ENCODE measurements around the gene C2orf81. TPM values are rescaled to one million over a fixed set of nuclear protein-coding genes. Genes with fewer than 3 reads are reported as not detected.
A peak's percentile ranks its signal among the peaks of the same experiment; 100 is the strongest.
"Not testable (repeated sequence)": the region's sequence is repeated elsewhere in the genome, so short reads cannot be mapped to it uniquely, and the experiment has no call there.

C2orf81 gene
- total RNA-seq, 1 donor from 2014 or later, result 1.5 TPM

DNA sequence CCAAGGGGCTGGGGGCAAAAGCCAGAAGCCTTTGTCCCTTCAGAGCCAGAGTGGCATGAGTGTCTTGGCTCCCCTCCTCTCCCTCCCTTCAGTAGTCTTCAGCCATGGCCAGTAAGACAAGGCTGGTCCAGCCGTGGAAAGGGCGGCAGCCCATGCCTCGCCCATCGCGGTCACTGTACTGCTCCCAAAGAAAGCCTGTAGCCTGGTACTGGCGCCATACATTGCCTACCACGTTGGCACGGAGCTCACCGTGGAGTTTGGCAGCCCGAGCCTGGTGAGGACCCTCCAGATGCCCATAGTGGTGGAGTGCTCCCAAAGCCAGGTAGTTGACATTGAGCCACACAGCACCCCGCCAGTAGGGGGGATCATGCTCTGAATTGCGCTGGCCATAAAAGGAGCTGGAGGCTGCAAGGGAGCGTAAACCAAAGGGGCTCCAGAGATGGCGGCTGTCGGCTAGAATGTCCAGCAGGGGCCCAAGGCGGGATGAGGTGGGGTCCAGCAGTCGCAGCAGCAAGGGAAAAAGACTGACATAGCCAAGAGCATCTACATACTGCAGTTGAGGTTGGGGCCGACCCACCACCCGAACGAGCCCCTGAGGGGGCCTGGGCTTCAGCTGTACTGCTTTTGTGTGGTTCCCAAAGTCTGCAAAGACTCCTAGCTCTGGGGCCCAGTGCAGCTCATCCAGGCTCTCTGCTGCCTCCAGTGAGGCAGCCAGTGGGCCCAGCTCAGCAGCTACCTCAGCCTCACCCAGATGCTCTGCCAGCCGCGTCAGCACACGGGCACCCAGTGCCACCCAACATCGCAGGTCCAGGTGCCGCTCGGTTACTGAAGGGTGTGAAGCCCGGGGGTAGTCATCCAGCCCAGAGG is 40.0 kb upstream of the C2orf81 start:
- DNase-seq (ENCODE audit: low spot score), result no peak
- Mint-ChIP-seq H3K4me3 (ENCODE audit: unreplicated experiment) (no peak overlapping the region), H3K27ac (ENCODE audit: unreplicated experiment) (no peak overlapping the region), H3K36me3 (ENCODE audit: low read depth) (peaks cover 2% of the 10 kb centered on the region), H3K4me1 (ENCODE audit: low read depth) (peaks cover 54% of the 10 kb centered on the region), H3K9me3 (ENCODE audit: low read depth) (no peaks in the 10 kb centered on the region), H3K27me3 (ENCODE audit: low read depth) (no peaks in the 10 kb centered on the region)
- TF ChIP-seq, protein P1, sequence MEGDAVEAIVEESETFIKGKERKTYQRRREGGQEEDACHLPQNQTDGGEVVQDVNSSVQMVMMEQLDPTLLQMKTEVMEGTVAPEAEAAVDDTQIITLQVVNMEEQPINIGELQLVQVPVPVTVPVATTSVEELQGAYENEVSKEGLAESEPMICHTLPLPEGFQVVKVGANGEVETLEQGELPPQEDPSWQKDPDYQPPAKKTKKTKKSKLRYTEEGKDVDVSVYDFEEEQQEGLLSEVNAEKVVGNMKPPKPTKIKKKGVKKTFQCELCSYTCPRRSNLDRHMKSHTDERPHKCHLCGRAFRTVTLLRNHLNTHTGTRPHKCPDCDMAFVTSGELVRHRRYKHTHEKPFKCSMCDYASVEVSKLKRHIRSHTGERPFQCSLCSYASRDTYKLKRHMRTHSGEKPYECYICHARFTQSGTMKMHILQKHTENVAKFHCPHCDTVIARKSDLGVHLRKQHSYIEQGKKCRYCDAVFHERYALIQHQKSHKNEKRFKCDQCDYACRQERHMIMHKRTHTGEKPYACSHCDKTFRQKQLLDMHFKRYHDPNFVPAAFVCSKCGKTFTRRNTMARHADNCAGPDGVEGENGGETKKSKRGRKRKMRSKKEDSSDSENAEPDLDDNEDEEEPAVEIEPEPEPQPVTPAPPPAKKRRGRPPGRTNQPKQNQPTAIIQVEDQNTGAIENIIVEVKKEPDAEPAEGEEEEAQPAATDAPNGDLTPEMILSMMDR (IDR thresholded peaks at IDR 0.05), result peak; percentile 37

GRCh38 chr2:74460187-74460586 is 38.8 kb upstream of the C2orf81 start:
- DNase-seq (ENCODE audit: low spot score); H3K27me3 Mint-ChIP-seq (ENCODE audit: low read depth); H3K9me3 Mint-ChIP-seq (ENCODE audit: low read depth); H3K36me3 Mint-ChIP-seq (ENCODE audit: low read depth): not testable (repeated sequence)
- Mint-ChIP-seq H3K27ac (ENCODE audit: unreplicated experiment) (peak overlapping the region; percentile 97), H3K4me3 (ENCODE audit: unreplicated experiment) (peak overlapping the region; percentile 89), H3K4me1 (ENCODE audit: low read depth) (peaks cover 57% of the 10 kb centered on the region)

GRCh38 chr2:74459503-74460118 is 38.2 kb upstream of the C2orf81 start:
- peak overlapping the region; percentile 97 for H3K27ac Mint-ChIP-seq (ENCODE audit: unreplicated experiment)
- DNase-seq (ENCODE audit: low spot score), result not testable (repeated sequence)

DNA sequence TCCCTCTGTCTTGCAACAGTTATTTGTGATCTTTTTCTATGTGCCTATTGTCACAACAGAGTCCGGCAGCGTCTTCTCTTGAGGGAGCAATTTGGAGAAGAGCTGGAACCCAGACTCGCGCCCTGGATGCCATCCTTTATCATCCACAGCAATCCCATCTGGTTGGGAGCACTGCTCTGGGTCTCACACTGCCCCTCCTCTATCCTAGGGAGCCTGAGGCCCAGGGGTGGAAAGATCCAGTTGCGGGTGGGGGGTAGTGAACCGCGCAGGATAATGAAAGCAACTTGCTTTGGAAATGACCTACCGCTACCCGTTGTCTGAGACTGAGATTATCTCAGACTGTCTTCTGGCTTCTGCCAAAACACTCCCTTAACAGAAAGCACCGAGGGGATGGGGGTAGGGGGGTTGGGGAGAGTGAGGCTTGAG is 37.5 kb upstream of the C2orf81 start:
- peak overlapping the region; percentile 89 for H3K4me3 Mint-ChIP-seq (ENCODE audit: unreplicated experiment)
- H3K36me3 Mint-ChIP-seq (ENCODE audit: low read depth), result peaks cover 2% of the 10 kb centered on the region
- peak overlapping the region; percentile 97 for H3K27ac Mint-ChIP-seq (ENCODE audit: unreplicated experiment)
- H3K4me1 Mint-ChIP-seq (ENCODE audit: low read depth), result peaks cover 62% of the 10 kb centered on the region
- TF ChIP-seq, protein P1 (IDR thresholded peaks at IDR 0.05), result no peak
- no peaks in the 10 kb centered on the region for H3K9me3 Mint-ChIP-seq (ENCODE audit: low read depth)
- DNase-seq (ENCODE audit: low spot score), result no peak
- H3K27me3 Mint-ChIP-seq (ENCODE audit: low read depth), result no peaks in the 10 kb centered on the region

More at GRCh38 chr2:74459503-74460118, 38.2 kb upstream of the C2orf81 start:
- H3K9me3 Mint-ChIP-seq (ENCODE audit: low read depth); H3K27me3 Mint-ChIP-seq (ENCODE audit: low read depth); H3K36me3 Mint-ChIP-seq (ENCODE audit: low read depth): not testable (repeated sequence)
- Mint-ChIP-seq H3K4me3 (ENCODE audit: unreplicated experiment) (peak overlapping the region; percentile 89), H3K4me1 (ENCODE audit: low read depth) (peaks cover 62% of the 10 kb centered on the region)

GRCh38 chr2:74458132-74458937 is 36.9 kb upstream of the C2orf81 start, which contains the start of gene WBP1:
TSS of gene WBP1 (plus strand) at chr2:74458438. CDS start at chr2:74458603, 165 bp downstream.
- Mint-ChIP-seq H3K9me3 (ENCODE audit: low read depth) (no peaks in the 10 kb centered on the region), H3K4me1 (ENCODE audit: low read depth) (peaks cover 57% of the 10 kb centered on the region), H3K27ac (ENCODE audit: unreplicated experiment) (peak within 1 kb of the TSS; percentile 98), H3K4me3 (ENCODE audit: unreplicated experiment) (peak within 1 kb of the TSS; percentile 89), H3K27me3 (ENCODE audit: low read depth) (no peaks in the 10 kb centered on the region), H3K36me3 (ENCODE audit: low read depth) (peaks cover 2% of the 10 kb centered on the region)
- peak; percentile 99 for DNase-seq (ENCODE audit: low spot score)
- TF ChIP-seq, protein P1 (IDR thresholded peaks at IDR 0.05), result no peak
